K562 (cell line): Measurements from ENCODE around the gene ACAP3. TPM values are rescaled to one million over a fixed set of nuclear protein-coding genes. Genes with fewer than 3 reads are reported as not detected.

Experiments
- ATAC-seq: fragments of 200-7000 bp; cut with Tn5 transposase; 3 replicates; pipeline ENCODE4 v1.9.1; 2020; ENCODE audit warnings: moderate library complexity
- BruUV-seq: library from RNA; stranded (reverse); fragments of 400-500 nt; replicated peaks from 2 replicates; lab custom pipeline; 2021; lab: Mats Ljungman, UMichigan
- CTCF ChIA-PET: fragments of 300-600 bp; formaldehyde crosslinking; extraction: SDS; loops from one replicate; lab custom pipeline; 2021; ENCODE audit warnings: low intra/inter-chr PET ratio; lab: Yijun Ruan, JAX
- POLR2A ChIA-PET: fragments of 300-600, 350-650 bp; sonication (Branson Sonifier 250); formaldehyde crosslinking; extraction: SDS; loops from one replicate; lab custom pipeline; 2021; ENCODE audit warnings: antibody characterized with exemption, inconsistent platforms; lab: Yijun Ruan, JAX
- DNase-seq, 4 experiments: peaks; one replicate each; pipeline versions ENCODE4 v3.0.0 to v3.0.0-alpha.2; 2011 to 2018; ENCODE audit warnings: low spot score in 3 of 4, mixed read lengths in 3 of 4; ENCODE audit errors: extremely low read depth in 1 of 4
- FAIRE-seq: peaks from 2 replicates; lab custom pipeline; 2011; peaks lifted over from hg19 to GRCh38; lab: Jason Lieb, UNC
- H2AFZ ChIP-seq: 2 replicates; pipeline ENCODE4 v1.6.0; 2011; ENCODE audit warnings: low read depth, low read length, control low read depth, inconsistent platforms
- H3K27ac ChIP-seq: fragments of 200-600 bp; 3 replicates; pipeline ENCODE4 v1.8.0; 2011; ENCODE audit warnings: low read depth, mild to moderate bottlenecking, control low read depth, inconsistent platforms, low read length, moderate library complexity, mixed read lengths; ENCODE audit errors: extremely low read depth
- H3K27me3 ChIP-seq, 2 experiments: fragments of 300-600 bp in 1 of 2; 2 replicates in 1 of 2; 3 replicates in 1 of 2; pipeline versions ENCODE4 v1.6.0 to v1.8.0; 2011; ENCODE audit warnings: inconsistent platforms in 2 of 2, low read length in 2 of 2, mild to moderate bottlenecking in 1 of 2, mixed read lengths in 1 of 2, moderate library complexity in 1 of 2; ENCODE audit not compliant: control insufficient read depth in 2 of 2, insufficient read depth in 2 of 2
- H3K36me3 ChIP-seq: fragments of 300-600 bp; 3 replicates; pipeline ENCODE4 v1.8.0; 2011; ENCODE audit warnings: mild to moderate bottlenecking, low read length, inconsistent platforms; ENCODE audit not compliant: control insufficient read depth, insufficient read depth
- H3K4me1 ChIP-seq, 2 experiments: fragments of 200-600 bp in 1 of 2; replicated peaks in 1 of 2; 2 replicates in 1 of 2; 3 replicates in 1 of 2; pipeline versions ENCODE4 v1.5.1 to v1.8.0; 2011; ENCODE audit warnings: inconsistent platforms in 2 of 2, low read length in 2 of 2, mild to moderate bottlenecking in 1 of 2, mixed read lengths in 1 of 2, moderate library complexity in 1 of 2; ENCODE audit not compliant: control insufficient read depth in 2 of 2, insufficient read depth in 2 of 2
- H3K4me2 ChIP-seq: 2 replicates; pipeline ENCODE4 v1.6.1; 2011; ENCODE audit warnings: low read length, control low read depth, inconsistent platforms, mixed read lengths; ENCODE audit not compliant: insufficient read depth
- H3K4me3 ChIP-seq: fragments of 200-600 bp; sonication (generic), shearing (Covaris generic); 2 replicates; pipeline ENCODE4 v1.5.1; 2016; ENCODE audit warnings: control low read depth, inconsistent platforms
- H3K79me2 ChIP-seq: fragments of 200-600 bp; 3 replicates; pipeline ENCODE4 v1.8.0; 2011; ENCODE audit warnings: low read length, inconsistent platforms; ENCODE audit not compliant: control insufficient read depth, insufficient read depth
- H3K9ac ChIP-seq, 2 experiments: 2 replicates each; pipeline versions ENCODE4 v1.6.0 to v1.6.1; 2011; ENCODE audit warnings: low read depth in 2 of 2, low read length in 2 of 2, control low read depth in 1 of 2, inconsistent platforms in 1 of 2, mild to moderate bottlenecking in 1 of 2, mixed read lengths in 1 of 2; ENCODE audit not compliant: insufficient read depth in 1 of 2
- H3K9me1 ChIP-seq: one replicate; pipeline ENCODE4 v1.6.0; 2011; ENCODE audit warnings: inconsistent platforms, mild to moderate bottlenecking, low read length, moderate library complexity; ENCODE audit not compliant: control insufficient read depth, insufficient read depth
- H3K9me3 ChIP-seq: replicated peaks from 2 replicates; pipeline ENCODE4 v1.5.1; 2011; ENCODE audit warnings: low read depth, low read length, inconsistent platforms; ENCODE audit not compliant: control insufficient read depth, insufficient read depth
- H4K20me1 ChIP-seq: replicated peaks from 2 replicates; pipeline ENCODE4 v1.6.1; 2011; ENCODE audit warnings: low read length, inconsistent platforms, mixed read lengths; ENCODE audit not compliant: control insufficient read depth, insufficient read depth
- FOXP1 ChIP-seq: sonication (generic); formaldehyde crosslinking; IDR thresholded peaks from 2 replicates; pipeline ENCODE4 v1.8.0; 2022; ENCODE audit warnings: mild to moderate bottlenecking, missing genetic modification reagents
- IRF2 ChIP-seq: sonication (generic); formaldehyde crosslinking; IDR thresholded peaks from 2 replicates; pipeline ENCODE4 v1.8.1; 2022; ENCODE audit warnings: mild to moderate bottlenecking, missing genetic modification reagents
- MTA3 ChIP-seq: fragments of 450-650 bp; formaldehyde crosslinking; IDR thresholded peaks from 2 replicates; pipeline ENCODE4 v1.6.1; 2017; ENCODE audit warnings: mild to moderate bottlenecking, borderline replicate concordance
- PHB ChIP-seq: fragments of 250-450 bp; sonication (Bioruptor Pico); IDR thresholded peaks from 2 replicates; pipeline ENCODE4 v1.5.0; 2021
- POLR2A ChIP-seq: fragments of 450-650 bp; conservative IDR thresholded peaks from 2 replicates; pipeline ENCODE4 v1.6.1; 2016
- RBFOX2 ChIP-seq: fragments of 200-400 bp; formaldehyde crosslinking; IDR thresholded peaks from 2 replicates; pipeline ENCODE4 v1.6.1; 2017; ENCODE audit warnings: low read depth, mild to moderate bottlenecking, low read length, moderate library complexity
- RBM22 ChIP-seq: fragments of 200-400 bp; formaldehyde crosslinking; IDR thresholded peaks from 2 replicates; pipeline ENCODE4 v1.6.1; 2018; ENCODE audit warnings: low read length, low read depth; ENCODE audit not compliant: poor library complexity, severe bottlenecking
- RHOXF2B ChIP-seq: fragments of 250-450 bp; sonication (Bioruptor Pico); conservative IDR thresholded peaks from 2 replicates; pipeline ENCODE4 v1.5.1; 2021
- STAT5A ChIP-seq: IDR thresholded peaks from 2 replicates; pipeline ENCODE4 v1.6.1; 2012; ENCODE audit warnings: low read length, inconsistent platforms, borderline replicate concordance
- SUPT5H ChIP-seq: fragments of 450-650 bp; IDR thresholded peaks from 2 replicates; pipeline ENCODE4 v1.6.1; 2016
- ZC3H4 ChIP-seq: sonication (generic); formaldehyde crosslinking; IDR thresholded peaks from 2 replicates; pipeline ENCODE4 v1.9.0; 2021; ENCODE audit warnings: missing genetic modification reagents, borderline replicate concordance
- ZFP1 ChIP-seq: fragments of 450-650 bp; formaldehyde crosslinking; IDR thresholded peaks from 2 replicates; pipeline ENCODE4 v1.4.0; 2020; ENCODE audit warnings: mild to moderate bottlenecking, mixed read lengths
- ZNF232 ChIP-seq: sonication (generic); formaldehyde crosslinking; IDR thresholded peaks from 2 replicates; pipeline ENCODE4 v1.8.0; 2022; ENCODE audit warnings: mild to moderate bottlenecking, missing genetic modification reagents
- WGBS: fragments of 100-300 bp; shearing (Covaris generic); methylation state at CpG from one replicate; pipeline ENCODE4 v1.1.6; 2016; ENCODE audit warnings: low coverage, mixed read lengths; ENCODE audit not compliant: insufficient coverage; ENCODE audit errors: missing lambda C conversion rate; 5-methylcytosine and 5-hydroxymethylcytosine counted together
- in situ Hi-C: fragments of 300-500 bp; cut with MboI; formaldehyde crosslinking; loops from 4 replicates; pipeline ENCODE4 v1.15.0; 2018; ENCODE audit warnings: inconsistent platforms, mixed read lengths
- intact Hi-C: fragments of 100-400 bp; cut with micrococcal nuclease; formaldehyde crosslinking; loops from 2 replicates; pipeline ENCODE4 v1.14.2; 2022
- polyA plus RNA-seq, 8 experiments: library from polyadenylated mRNA; depleted of rRNA in 4 of 8; stranded (reverse) in 5 of 8; unstranded in 3 of 8; fragments of >200 nt; fragmentation: Nextera tagmentation in 2 of 8; fragmentation: Illumina TruSeq in 1 of 8; extraction: Ambion mirVana in 2 of 8; extraction: Trizol in 1 of 8; gene quantifications; 2 replicates each; pipeline versions ENCODE4 v1.2.1 to v1.2.3, GENCODE V29; 2011 to 2014; ENCODE audit warnings: inconsistent platforms in 1 of 8, missing spikeins in 1 of 8
- total RNA-seq, 7 experiments: library from RNA; depleted of rRNA in 6 of 7; stranded (reverse); fragments of >200 nt in 6 of 7; fragmentation: Illumina TruSeq in 2 of 7; extraction: Trizol in 2 of 7; gene quantifications; 2 replicates each; pipeline versions ENCODE4 v1.2.1 to v1.2.3, GENCODE V29; 2011 to 2021; ENCODE audit warnings: low replicate concordance in 1 of 7
- TF ChIP-seq, protein P1 (sequence below): sonication (generic); formaldehyde crosslinking; IDR thresholded peaks from 2 replicates; pipeline ENCODE4 v1.8.0; 2022; ENCODE audit warnings: mild to moderate bottlenecking, missing genetic modification reagents
- TF ChIP-seq, protein P2 (sequence below): fragments of 250-450 bp; sonication (Bioruptor Pico); IDR thresholded peaks from 2 replicates; pipeline ENCODE4 v1.9.0; 2021; ENCODE audit warnings: mild to moderate bottlenecking, inconsistent platforms
- TF ChIP-seq, protein P3 (sequence below): fragments of 250-450 bp; sonication (Bioruptor Pico); IDR thresholded peaks from 2 replicates; pipeline ENCODE4 v1.4.0; 2020; ENCODE audit warnings: mild to moderate bottlenecking, moderate library complexity

The ACAP3 gene
- total and polyA plus RNA-seq, 9 of the 15 experiments (the other 6 are each of a cell fraction or from before 2014, with no cell fraction given): 0.01 to 49.0 (median 12.0) TPM

DNA sequence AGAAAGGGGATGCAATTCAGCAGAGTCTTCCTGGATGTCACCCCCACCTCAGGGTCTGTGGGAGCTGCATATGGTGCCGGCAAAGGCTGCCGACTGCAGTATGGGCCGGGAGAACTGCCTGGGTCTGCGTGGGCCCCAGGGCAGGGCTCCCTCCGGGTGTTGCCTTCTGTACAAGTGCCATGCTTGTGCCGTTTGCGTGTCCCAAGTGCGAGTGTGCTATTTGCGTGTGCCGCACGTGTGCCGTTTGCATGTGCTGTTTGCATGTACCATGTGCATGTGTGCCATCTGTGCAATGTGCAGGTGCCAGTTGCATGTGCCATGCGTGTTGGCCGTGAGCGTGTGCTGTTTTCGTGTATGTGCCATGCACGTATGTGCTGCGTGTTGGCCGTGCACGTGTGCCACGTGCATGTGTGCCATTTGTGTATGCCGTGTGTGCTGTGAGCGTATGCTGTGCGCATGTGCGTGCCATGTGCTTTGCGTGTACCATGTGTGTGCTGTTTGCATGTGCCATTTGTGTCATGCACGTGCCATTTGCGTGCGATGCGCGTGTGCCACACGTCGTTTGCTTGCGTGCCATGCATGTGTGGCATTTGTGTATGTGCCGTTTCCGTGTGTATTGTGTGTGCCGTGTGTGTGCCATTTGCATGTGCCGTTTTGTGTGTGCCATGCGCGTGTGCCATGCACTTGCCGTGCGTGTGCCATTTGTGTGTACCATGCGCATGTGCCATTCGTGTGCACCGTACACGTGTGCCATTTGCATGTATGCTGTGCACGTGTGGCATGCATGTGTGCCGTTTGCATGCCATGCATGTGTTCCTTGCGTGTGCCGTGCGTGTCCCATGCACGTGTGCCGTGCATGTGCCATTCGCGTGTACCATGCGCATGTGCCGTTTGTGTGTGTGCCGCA, 21.8 kb upstream of the ACAP3 start:
- H3K79me2 ChIP-seq: peaks cover 19% of the 10 kb centered on the region
- intact Hi-C loops: no loop called here
- in situ Hi-C loops: no loop called here
- TF ChIP-seq RBM22 (peak; percentile 89), ZC3H4 (CRISPR knock-in tag) (peak; percentile 66; the same call in 1 of the 2 replicates), RBFOX2 (peak; percentile 40), PHB (CRISPR knock-in tag) (no peak), ZFP1 (CRISPR knock-in tag) (no peak), SUPT5H (peak; percentile 65), FOXP1 (CRISPR knock-in tag) (0 out of 2 replicates have a peak, but pooled peaks have one; percentile 42), RHOXF2B (no peak), STAT5A (peak; percentile 51; the same call in 1 of the 2 replicates), POLR2A (peak; percentile 60; the same call in 1 of the 2 replicates), ZNF232 (CRISPR knock-in tag) (no peak), MTA3 (0 out of 2 replicates have a peak, but pooled peaks have one; percentile 11), IRF2 (CRISPR knock-in tag) (0 out of 2 replicates have a peak, but pooled peaks have one; percentile 17)
- TF ChIP-seq, protein P1, sequence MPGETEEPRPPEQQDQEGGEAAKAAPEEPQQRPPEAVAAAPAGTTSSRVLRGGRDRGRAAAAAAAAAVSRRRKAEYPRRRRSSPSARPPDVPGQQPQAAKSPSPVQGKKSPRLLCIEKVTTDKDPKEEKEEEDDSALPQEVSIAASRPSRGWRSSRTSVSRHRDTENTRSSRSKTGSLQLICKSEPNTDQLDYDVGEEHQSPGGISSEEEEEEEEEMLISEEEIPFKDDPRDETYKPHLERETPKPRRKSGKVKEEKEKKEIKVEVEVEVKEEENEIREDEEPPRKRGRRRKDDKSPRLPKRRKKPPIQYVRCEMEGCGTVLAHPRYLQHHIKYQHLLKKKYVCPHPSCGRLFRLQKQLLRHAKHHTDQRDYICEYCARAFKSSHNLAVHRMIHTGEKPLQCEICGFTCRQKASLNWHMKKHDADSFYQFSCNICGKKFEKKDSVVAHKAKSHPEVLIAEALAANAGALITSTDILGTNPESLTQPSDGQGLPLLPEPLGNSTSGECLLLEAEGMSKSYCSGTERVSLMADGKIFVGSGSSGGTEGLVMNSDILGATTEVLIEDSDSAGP (CRISPR knock-in tag): peak; percentile 72
- TF ChIP-seq, protein P2, sequence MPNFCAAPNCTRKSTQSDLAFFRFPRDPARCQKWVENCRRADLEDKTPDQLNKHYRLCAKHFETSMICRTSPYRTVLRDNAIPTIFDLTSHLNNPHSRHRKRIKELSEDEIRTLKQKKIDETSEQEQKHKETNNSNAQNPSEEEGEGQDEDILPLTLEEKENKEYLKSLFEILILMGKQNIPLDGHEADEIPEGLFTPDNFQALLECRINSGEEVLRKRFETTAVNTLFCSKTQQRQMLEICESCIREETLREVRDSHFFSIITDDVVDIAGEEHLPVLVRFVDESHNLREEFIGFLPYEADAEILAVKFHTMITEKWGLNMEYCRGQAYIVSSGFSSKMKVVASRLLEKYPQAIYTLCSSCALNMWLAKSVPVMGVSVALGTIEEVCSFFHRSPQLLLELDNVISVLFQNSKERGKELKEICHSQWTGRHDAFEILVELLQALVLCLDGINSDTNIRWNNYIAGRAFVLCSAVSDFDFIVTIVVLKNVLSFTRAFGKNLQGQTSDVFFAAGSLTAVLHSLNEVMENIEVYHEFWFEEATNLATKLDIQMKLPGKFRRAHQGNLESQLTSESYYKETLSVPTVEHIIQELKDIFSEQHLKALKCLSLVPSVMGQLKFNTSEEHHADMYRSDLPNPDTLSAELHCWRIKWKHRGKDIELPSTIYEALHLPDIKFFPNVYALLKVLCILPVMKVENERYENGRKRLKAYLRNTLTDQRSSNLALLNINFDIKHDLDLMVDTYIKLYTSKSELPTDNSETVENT (CRISPR knock-in tag): peak; percentile 10; the same call in 1 of the 2 replicates
- TF ChIP-seq, protein P3, sequence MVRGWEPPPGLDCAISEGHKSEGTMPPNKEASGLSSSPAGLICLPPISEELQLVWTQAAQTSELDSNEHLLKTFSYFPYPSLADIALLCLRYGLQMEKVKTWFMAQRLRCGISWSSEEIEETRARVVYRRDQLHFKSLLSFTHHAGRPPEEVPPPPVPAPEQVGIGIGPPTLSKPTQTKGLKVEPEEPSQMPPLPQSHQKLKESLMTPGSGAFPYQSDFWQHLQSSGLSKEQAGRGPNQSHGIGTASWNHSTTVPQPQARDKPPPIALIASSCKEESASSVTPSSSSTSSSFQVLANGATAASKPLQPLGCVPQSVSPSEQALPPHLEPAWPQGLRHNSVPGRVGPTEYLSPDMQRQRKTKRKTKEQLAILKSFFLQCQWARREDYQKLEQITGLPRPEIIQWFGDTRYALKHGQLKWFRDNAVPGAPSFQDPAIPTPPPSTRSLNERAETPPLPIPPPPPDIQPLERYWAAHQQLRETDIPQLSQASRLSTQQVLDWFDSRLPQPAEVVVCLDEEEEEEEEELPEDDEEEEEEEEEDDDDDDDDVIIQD (CRISPR knock-in tag): no peak

More for the DNA sequence above, 21.8 kb upstream of the ACAP3 start:
- Histone ChIP-seq H3K9me1 (peaks cover 4% of the 10 kb centered on the region), H3K36me3 (peaks cover 18% of the 10 kb centered on the region; the same call in 1 of the 3 replicates), H3K4me1 (peaks cover 6 to 95% of the 10 kb centered on the region in 2 experiments; a peak in 4 of 5 replicates), H3K27ac (no peak overlapping the region), H3K9me3 (peaks cover 6% of the 10 kb centered on the region), H3K4me2 (no peak overlapping the region), H3K4me3 (no peak overlapping the region), H2AFZ (no peak overlapping the region), H3K9ac (no peak overlapping the region), H4K20me1 (peaks cover 2% of the 10 kb centered on the region; the same call in 1 of the 2 replicates), H3K27me3 (no peaks in the 10 kb centered on the region)
- FAIRE-seq: peak; percentile 62
- WGBS: 90% methylated on average over 58 of the region's 58 CpGs
- POLR2A ChIA-PET: no interaction called here
- no TSS peak for BruUV-seq
- no peak for DNase-seq
- no peak for ATAC-seq
- CTCF ChIA-PET: no interaction called here
